Loucy (cell line): ENCODE results near the gene SCN8A.

Experiments
- H2AFZ ChIP-seq: fragments of 200-600 bp; sonication (generic); 2 replicates; pipeline ENCODE4 v1.6.0; 2016; ENCODE audit warnings: antibody characterized with exemption, mild to moderate bottlenecking, low read length, moderate library complexity
- H3F3A ChIP-seq: fragments of 200-600 bp; 2 replicates; pipeline ENCODE4 v1.6.0; 2016; ENCODE audit warnings: antibody characterized with exemption, low read depth, mild to moderate bottlenecking
- H3K27me3 ChIP-seq: fragments of 200-600 bp; sonication (generic); 2 replicates; pipeline ENCODE4 v1.6.1; 2014; ENCODE audit warnings: low read length, mild to moderate bottlenecking; ENCODE audit not compliant: insufficient read depth, poor library complexity, severe bottlenecking
- H3K36me3 ChIP-seq: fragments of 200-600 bp; sonication (generic); 2 replicates; pipeline ENCODE4 v1.6.1; 2016; ENCODE audit warnings: low read length; ENCODE audit not compliant: insufficient read depth
- H3K4me1 ChIP-seq: fragments of 200-600 bp; sonication (generic); 2 replicates; pipeline ENCODE4 v1.5.1; 2014; ENCODE audit warnings: low read length, mild to moderate bottlenecking; ENCODE audit not compliant: insufficient read depth, poor library complexity, severe bottlenecking
- H3K4me2 ChIP-seq: fragments of 200-600 bp; sonication (generic); 2 replicates; pipeline ENCODE4 v1.6.0; 2014; ENCODE audit warnings: antibody characterized with exemption, low read length, low read depth, mild to moderate bottlenecking; ENCODE audit not compliant: poor library complexity, severe bottlenecking
- H3K4me3 ChIP-seq: fragments of 200-600 bp; sonication (generic); 2 replicates; pipeline ENCODE4 v1.5.1; 2014; ENCODE audit warnings: low read length, mild to moderate bottlenecking, mixed read lengths; ENCODE audit not compliant: poor library complexity, severe bottlenecking
- H3K79me2 ChIP-seq: fragments of 200-600 bp; sonication (generic); 2 replicates; pipeline ENCODE4 v1.6.1; 2014; ENCODE audit warnings: low read length; ENCODE audit not compliant: insufficient read depth
- H3K9ac ChIP-seq: fragments of 200-600 bp; sonication (generic); 2 replicates; pipeline ENCODE4 v1.6.0; 2014; ENCODE audit warnings: mild to moderate bottlenecking, low read depth, low read length, moderate library complexity; ENCODE audit not compliant: poor library complexity, severe bottlenecking
- H3K9me2 ChIP-seq: fragments of 200-600 bp; sonication (generic); replicated peaks from 2 replicates; pipeline ENCODE4 v1.6.1; 2016; ENCODE audit warnings: low read depth, low read length, mixed read lengths
- H3K9me3 ChIP-seq: fragments of 200-600 bp; sonication (generic); 2 replicates; pipeline ENCODE4 v1.6.1; 2014; ENCODE audit warnings: mild to moderate bottlenecking, antibody characterized with exemption, low read length, low read depth; ENCODE audit not compliant: insufficient read depth
- H4K20me1 ChIP-seq: fragments of 200-600 bp; sonication (generic); 2 replicates; pipeline ENCODE4 v1.6.0; 2014; ENCODE audit warnings: antibody characterized with exemption, low read length, mild to moderate bottlenecking; ENCODE audit not compliant: insufficient read depth, poor library complexity, severe bottlenecking
- CTCF ChIP-seq: fragments of 200-600 bp; sonication (generic); conservative IDR thresholded peaks from 2 replicates; pipeline ENCODE4 v1.5.1; 2014; ENCODE audit warnings: mild to moderate bottlenecking, antibody characterized with exemption, low read length
- EZH2phosphoT487 ChIP-seq: fragments of 200-600 bp; IDR thresholded peaks from 2 replicates; pipeline ENCODE4 v1.6.1; 2018; ENCODE audit warnings: antibody characterized with exemption, mild to moderate bottlenecking, moderate library complexity, borderline replicate concordance

Gene SCN8A

GRCh38 chr12:51844854-51845253 is 253.8 kb downstream of the SCN8A start:
- Histone ChIP-seq H3K4me1 (no peaks in the 10 kb centered on the region), H3K79me2 (no peaks in the 10 kb centered on the region), H3K36me3 (no peaks in the 10 kb centered on the region), H3K9ac (no peak overlapping the region), H3F3A (no peaks in the 10 kb centered on the region), H3K4me3 (no peak overlapping the region), H3K27me3 (no peaks in the 10 kb centered on the region), H3K9me2 (no peaks in the 10 kb centered on the region), H3K9me3 (no peaks in the 10 kb centered on the region), H4K20me1 (no peaks in the 10 kb centered on the region), H3K4me2 (no peak overlapping the region), H2AFZ (no peak overlapping the region)
- TF ChIP-seq EZH2phosphoT487 (no peak), CTCF (no peak)

- no peaks in the 10 kb centered on the region for H3K79me2 ChIP-seq
- H3K9me3 ChIP-seq, result no peaks in the 10 kb centered on the region
- no peaks in the 10 kb centered on the region for H4K20me1 ChIP-seq
- H3K4me3 ChIP-seq, result no peak overlapping the region
- H2AFZ ChIP-seq, result no peak overlapping the region
- H3K36me3 ChIP-seq, result no peaks in the 10 kb centered on the region
- H3F3A ChIP-seq, result no peaks in the 10 kb centered on the region
- H3K4me2 ChIP-seq, result no peak overlapping the region
- H3K9me2 ChIP-seq, result no peaks in the 10 kb centered on the region
- no peak overlapping the region for H3K9ac ChIP-seq
- H3K4me1 ChIP-seq, result no peaks in the 10 kb centered on the region
- no peak for TF ChIP-seq CTCF
- TF ChIP-seq EZH2phosphoT487, result no peak
- H3K27me3 ChIP-seq, result no peaks in the 10 kb centered on the region
These were observed 254.4 kb downstream of the SCN8A start for GRCh38 chr12:51845482-51845881.

GRCh38 chr12:51846271-51846691 is 255.2 kb downstream of the SCN8A start:
- no peak overlapping the region for H3K9ac ChIP-seq

More at GRCh38 chr12:51846271-51846691, 255.2 kb downstream of the SCN8A start:
- H2AFZ ChIP-seq, result no peak overlapping the region
- no peaks in the 10 kb centered on the region for H3K27me3 ChIP-seq
- no peaks in the 10 kb centered on the region for H3K79me2 ChIP-seq
- no peaks in the 10 kb centered on the region for H3F3A ChIP-seq
- no peaks in the 10 kb centered on the region for H3K9me2 ChIP-seq
- TF ChIP-seq EZH2phosphoT487 (no peak), CTCF (no peak)
- H3K4me3 ChIP-seq, result no peak overlapping the region
- H3K9me3 ChIP-seq, result no peaks in the 10 kb centered on the region
- peaks cover 1% of the 10 kb centered on the region for H3K4me1 ChIP-seq
- no peaks in the 10 kb centered on the region for H4K20me1 ChIP-seq
- no peaks in the 10 kb centered on the region for H3K36me3 ChIP-seq
- H3K4me2 ChIP-seq, result no peak overlapping the region
